ENCODE measurements around the gene NDE1. TPM values are rescaled to one million over a fixed set of nuclear protein-coding genes. Genes with fewer than 3 reads are reported as not detected.
"Not testable (repeated sequence)": the region's sequence is repeated elsewhere in the genome, so short reads cannot be mapped to it uniquely, and the experiment has no call there.

Gene NDE1
- total and polyA plus RNA-seq, 2 donors (not counting 3 experiments of a cell fraction or from before 2014, with no cell fraction given), result 28.0 to 90.2 TPM

- CTCF ChIA-PET, result interaction anchor here (1.3 kb wide), 1 partner anchor 55 kb away, joined by 5 read pairs; no protein-coding TSS in a partner anchor
- TF ChIP-seq JUN (IDR thresholded peaks at IDR 0.05; ENCODE audit: borderline replicate concordance, insufficient read depth, insufficient read length, low read depth), result no peak
- no peak for TF ChIP-seq EZH2 (IDR thresholded peaks at IDR 0.05; ENCODE audit: borderline replicate concordance, low read depth, low read length, severe bottlenecking)
- TF ChIP-seq, protein P1, sequence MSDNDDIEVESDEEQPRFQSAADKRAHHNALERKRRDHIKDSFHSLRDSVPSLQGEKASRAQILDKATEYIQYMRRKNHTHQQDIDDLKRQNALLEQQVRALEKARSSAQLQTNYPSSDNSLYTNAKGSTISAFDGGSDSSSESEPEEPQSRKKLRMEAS (IDR thresholded peaks at IDR 0.05; ENCODE audit: insufficient read depth, insufficient read length), result no peak
- TF ChIP-seq CTCF (IDR thresholded peaks at IDR 0.05; ENCODE audit: extremely low read depth in 1 of 2, insufficient read depth in 1 of 2, low read depth in 1 of 2, low read length in 2 of 2), result no peak
- no peaks in the 10 kb centered on the region for H3K9me3 ChIP-seq (replicated peaks; ENCODE audit: control insufficient read depth, insufficient read depth, low read length)
- intact Hi-C loops (cut with micrococcal nuclease) (no loop called here), dilution Hi-C loops (cut with MboI; ENCODE audit: extremely low pct_ligation_motif_present, low sequenced_read_pairs) (no loop called here)
- no peak for DNase-seq (ENCODE audit: low read depth, low spot score)
- H3K9me1 ChIP-seq (replicated peaks; ENCODE audit: control insufficient read depth, extremely low read depth, insufficient read depth, low read length), result no peaks in the 10 kb centered on the region
- no peak overlapping the region for H3K9ac ChIP-seq (replicated peaks; ENCODE audit: extremely low read depth, insufficient read depth, low read length)
- BruUV-seq (replicated peaks), result no TSS peak
- H3K79me2 ChIP-seq (ENCODE audit: control insufficient read depth, insufficient read depth, low read length), result no peaks in the 10 kb centered on the region
- no peak overlapping the region for H3K4me2 ChIP-seq (ENCODE audit: insufficient read depth, low read length)
- POLR2A ChIA-PET, result no interaction called here
- no peak overlapping the region for H3K27ac ChIP-seq (ENCODE audit: insufficient read depth, low read depth, low read length)
- H2AFZ ChIP-seq (ENCODE audit: low read depth, low read length), result no peak overlapping the region
- no peaks in the 10 kb centered on the region for H4K20me1 ChIP-seq (replicated peaks; ENCODE audit: control insufficient read depth, extremely low read depth, insufficient read depth, low read length)
- no peaks in the 10 kb centered on the region for H3K27me3 ChIP-seq (ENCODE audit: control insufficient read depth in 2 of 2, insufficient read depth in 2 of 2, low read length in 2 of 2)
- no peak overlapping the region for H3K4me3 ChIP-seq (replicated peaks in 1 of 3; ENCODE audit: insufficient read depth in 1 of 3, low read depth in 1 of 3, low read length in 3 of 3)
- no peaks in the 10 kb centered on the region for H3K4me1 ChIP-seq (ENCODE audit: control insufficient read depth, extremely low read depth, insufficient read depth, low read length)
- H3K36me3 ChIP-seq (ENCODE audit: control insufficient read depth in 2 of 2, extremely low read depth in 1 of 2, insufficient read depth in 2 of 2, low read length in 2 of 2), result peaks cover 18 to 39% of the 10 kb centered on the region in 2 experiments
- FAIRE-seq, result no peak
Measured at GRCh38 chr16:15606518-15607220, 43.4 kb upstream of the NDE1 start.

DNA sequence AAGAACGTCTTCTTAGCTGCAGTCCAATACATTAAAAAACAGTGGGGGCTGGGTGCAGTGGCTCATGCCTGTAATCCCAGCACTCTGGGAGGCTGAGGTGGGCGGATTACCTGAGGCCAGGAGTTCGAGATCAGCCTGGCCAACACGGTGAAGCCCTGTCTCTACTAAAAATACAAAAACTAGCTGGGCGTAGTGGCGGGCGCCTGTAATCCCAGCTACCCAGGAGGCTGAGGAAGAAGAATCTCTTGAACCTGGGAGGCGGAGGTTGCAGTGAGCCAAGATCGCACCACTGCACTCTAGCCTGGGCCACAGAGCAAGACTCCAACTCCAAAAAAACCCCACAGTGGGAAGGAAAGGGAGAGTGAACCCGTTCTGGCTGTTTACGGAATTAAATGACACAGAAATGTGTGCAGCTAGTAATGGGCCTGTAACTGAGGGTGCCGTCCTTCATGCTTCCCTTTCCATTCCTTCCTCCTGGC, 42.8 kb upstream of the NDE1 start:
- H2AFZ ChIP-seq (ENCODE audit: low read depth, low read length); H3K79me2 ChIP-seq (ENCODE audit: control insufficient read depth, insufficient read depth, low read length); dilution Hi-C loops (cut with MboI; ENCODE audit: extremely low pct_ligation_motif_present, low sequenced_read_pairs); intact Hi-C loops (cut with micrococcal nuclease); POLR2A ChIA-PET; H3K27ac ChIP-seq (ENCODE audit: insufficient read depth, low read depth, low read length); FAIRE-seq; H3K9ac ChIP-seq (replicated peaks; ENCODE audit: extremely low read depth, insufficient read depth, low read length); H3K4me3 ChIP-seq (replicated peaks in 1 of 3; ENCODE audit: insufficient read depth in 1 of 3, low read depth in 1 of 3, low read length in 3 of 3); H3K9me1 ChIP-seq (replicated peaks; ENCODE audit: control insufficient read depth, extremely low read depth, insufficient read depth, low read length); H3K27me3 ChIP-seq (ENCODE audit: control insufficient read depth in 2 of 2, insufficient read depth in 2 of 2, low read length in 2 of 2); H4K20me1 ChIP-seq (replicated peaks; ENCODE audit: control insufficient read depth, extremely low read depth, insufficient read depth, low read length); BruUV-seq (replicated peaks); H3K4me1 ChIP-seq (ENCODE audit: control insufficient read depth, extremely low read depth, insufficient read depth, low read length); DNase-seq (ENCODE audit: low read depth, low spot score); H3K4me2 ChIP-seq (ENCODE audit: insufficient read depth, low read length); H3K9me3 ChIP-seq (replicated peaks; ENCODE audit: control insufficient read depth, insufficient read depth, low read length): not testable (repeated sequence)
- peaks cover 19 to 40% of the 10 kb centered on the region in 2 experiments for H3K36me3 ChIP-seq (ENCODE audit: control insufficient read depth in 2 of 2, extremely low read depth in 1 of 2, insufficient read depth in 2 of 2, low read length in 2 of 2)
- CTCF ChIA-PET, result interaction anchor here (1.3 kb wide), 1 partner anchor 56 kb away, joined by 5 read pairs; no protein-coding TSS in a partner anchor

Measured in endothelial cell of umbilical vein (primary cell).